HL-60 (cell line): ENCODE results near the gene DIAPH2.

Source experiments
- DNase-seq, 2 experiments: peaks; one replicate each; pipeline ENCODE4 v3.0.0-alpha.2; 2010 to 2020; ENCODE audit warnings: low read depth in 1 of 2, low spot score in 1 of 2
- H3K27ac ChIP-seq: fragments of 250-450 bp; sonication (Bioruptor Pico); replicated peaks from 2 replicates; pipeline ENCODE4 v1.5.1; 2020; ENCODE audit warnings: mild to moderate bottlenecking, moderate library complexity
- H3K27me3 ChIP-seq: fragments of 250-450 bp; sonication (Bioruptor Pico); 2 replicates; pipeline ENCODE4 v1.5.1; 2021; ENCODE audit warnings: mild to moderate bottlenecking, moderate library complexity; ENCODE audit not compliant: insufficient read depth, poor library complexity, severe bottlenecking
- H3K4me3 ChIP-seq: replicated peaks from 2 replicates; pipeline ENCODE4 v1.5.1; 2011; ENCODE audit warnings: mild to moderate bottlenecking, control low read depth, low read length; ENCODE audit not compliant: insufficient read depth
- CTCF ChIP-seq: IDR thresholded peaks from one replicate; pipeline ENCODE4 v1.5.1; 2011; ENCODE audit warnings: low read length, control low read depth, inconsistent platforms; ENCODE audit not compliant: insufficient read depth
- GABPA ChIP-seq: IDR thresholded peaks from 2 replicates; pipeline ENCODE4 v1.6.1; 2012; ENCODE audit warnings: low read depth
- POLR2AphosphoS5 ChIP-seq: IDR thresholded peaks from 2 replicates; pipeline ENCODE4 v1.6.1; 2012; ENCODE audit warnings: low read depth
- REST ChIP-seq: IDR thresholded peaks from 2 replicates; pipeline ENCODE4 v1.6.1; 2012; ENCODE audit warnings: low read depth; ENCODE audit not compliant: insufficient replicate concordance
- SPI1 ChIP-seq: IDR thresholded peaks from 2 replicates; pipeline ENCODE4 v1.6.1; 2012; ENCODE audit warnings: low read depth, mild to moderate bottlenecking, borderline replicate concordance

DIAPH2 gene

GRCh38 chrX:96957718-96958117, 273.1 kb downstream of the DIAPH2 start:
- Histone ChIP-seq H3K4me3 (no peak overlapping the region), H3K27ac (no peak overlapping the region), H3K27me3 (no peaks in the 10 kb centered on the region)
- TF ChIP-seq POLR2AphosphoS5 (no peak), CTCF (no peak), SPI1 (no peak), GABPA (no peak), REST (no peak)
- no peak for DNase-seq

- TF ChIP-seq REST: no peak
- DNase-seq: no peak
- Histone ChIP-seq H3K27ac (no peak overlapping the region), H3K27me3 (no peaks in the 10 kb centered on the region), H3K4me3 (no peak overlapping the region)
These were observed 287.2 kb downstream of the DIAPH2 start for GRCh38 chrX:96971812-96972211.

- no peak for DNase-seq
- no peak overlapping the region for H3K27ac ChIP-seq
- no peaks in the 10 kb centered on the region for H3K27me3 ChIP-seq
- H3K4me3 ChIP-seq: no peak overlapping the region
- no peak for TF ChIP-seq CTCF
- no peak for TF ChIP-seq POLR2AphosphoS5
- no peak for TF ChIP-seq GABPA
- no peak for TF ChIP-seq SPI1
- no peak for TF ChIP-seq REST
These were observed 294.3 kb downstream of the DIAPH2 start for GRCh38 chrX:96978906-96979305.

- Histone ChIP-seq H3K27ac (no peak overlapping the region), H3K27me3 (no peaks in the 10 kb centered on the region), H3K4me3 (no peak overlapping the region)
- TF ChIP-seq REST (no peak), SPI1 (no peak), GABPA (no peak), POLR2AphosphoS5 (no peak), CTCF (no peak)
- DNase-seq: no peak
These were observed 295.1 kb downstream of the DIAPH2 start for GRCh38 chrX:96979766-96980165.
